HG03457 (cell line): ENCODE results near the gene KRTAP1-5.
"Not testable (repeated sequence)": the region's sequence is repeated elsewhere in the genome, so short reads cannot be mapped to it uniquely, and the experiment has no call there.

ENCODE experiments used
- ATAC-seq: cut with Tn5 transposase; IDR thresholded peaks from one replicate; pipeline ENCODE4 v1.9.1; 2021; ENCODE audit warnings: moderate number of reproducible peaks; ENCODE audit not compliant: unreplicated experiment

Gene KRTAP1-5

DNA sequence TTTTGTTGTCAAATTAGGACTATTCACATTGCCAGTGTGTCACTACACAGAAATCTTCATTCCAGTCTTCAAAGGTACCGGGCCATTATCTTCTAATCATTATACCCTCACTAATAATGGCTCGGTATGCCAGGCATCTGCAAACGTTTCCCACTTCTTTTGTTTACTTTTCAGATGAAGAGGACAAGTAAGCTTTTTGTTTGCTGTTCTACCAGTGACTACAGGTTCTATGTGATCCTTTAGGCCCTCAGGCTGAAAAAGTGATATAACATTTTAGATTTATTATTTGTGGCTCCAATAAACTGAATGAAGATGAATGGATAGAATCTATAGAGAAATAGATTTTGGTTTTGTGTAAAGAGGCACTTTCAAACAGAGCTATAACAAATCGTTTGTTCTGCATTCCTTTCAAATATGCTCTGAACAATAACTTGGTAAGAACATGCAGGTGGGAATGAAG, 17.7 kb downstream of the KRTAP1-5 start:
- no peak for ATAC-seq

DNA sequence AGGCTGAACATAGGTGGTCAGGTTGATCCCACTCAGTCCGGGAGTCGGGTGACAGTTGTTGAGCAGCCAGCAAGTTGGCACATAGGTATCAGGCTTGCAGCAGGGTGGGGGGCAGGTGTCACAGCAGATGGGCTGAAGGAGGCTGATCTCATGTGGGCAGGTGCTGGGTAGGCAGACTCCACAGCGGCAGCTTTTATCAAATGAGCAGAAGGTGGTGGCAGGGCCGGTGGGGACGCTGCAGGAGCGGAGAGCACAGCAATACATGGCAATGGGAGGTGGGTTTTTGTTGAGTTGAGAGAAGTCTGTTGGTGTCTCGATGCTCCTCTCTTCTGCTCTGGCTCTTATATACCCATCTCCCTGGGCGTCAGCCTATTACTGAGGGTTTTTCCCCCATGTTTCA, 18.2 kb downstream of the KRTAP1-5 start, which contains the start of gene KRTAP3-1:
Gene KRTAP3-1 (minus strand): TSS at position 318 of the 400 bp plus-strand sequence. CDS start 54 bp downstream, at position 264.
- ATAC-seq, result no peak

- ATAC-seq, result no peak
Observed at GRCh38 chr17:41004397-41004796, 22.6 kb downstream of the KRTAP1-5 start.

- ATAC-seq, result no peak
Observed at GRCh38 chr17:41003926-41004325, 23.1 kb downstream of the KRTAP1-5 start.

DNA sequence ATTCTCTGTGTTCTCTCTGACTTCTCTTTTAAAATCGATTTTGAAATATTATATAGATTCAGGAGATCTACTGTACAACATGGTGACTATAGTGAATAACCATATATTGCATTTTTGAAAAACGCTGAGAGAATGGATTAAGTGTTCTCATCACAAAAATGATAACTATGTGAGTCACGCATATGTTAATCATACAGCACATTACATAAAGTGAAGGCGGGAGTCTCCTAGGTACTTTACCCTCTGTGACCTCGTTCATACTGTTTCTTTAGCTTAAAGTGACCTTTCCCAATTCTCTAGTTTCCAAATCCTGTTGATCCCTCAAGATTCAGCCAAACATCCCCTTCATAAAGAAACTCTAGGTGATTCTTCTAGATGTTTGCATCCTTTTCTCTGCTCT, 24.2 kb downstream of the KRTAP1-5 start:
- ATAC-seq, result no peak

- ATAC-seq, result no peak
Observed at GRCh38 chr17:41001795-41002194, 25.2 kb downstream of the KRTAP1-5 start.

- not testable (repeated sequence) for ATAC-seq
Observed at GRCh38 chr17:40999563-40999962, 27.4 kb downstream of the KRTAP1-5 start, which contains the start of gene KRTAP3-2. TSS of gene KRTAP3-2 (minus strand) at chr17:40999906. CDS start at chr17:40999853, 53 bp downstream.

DNA sequence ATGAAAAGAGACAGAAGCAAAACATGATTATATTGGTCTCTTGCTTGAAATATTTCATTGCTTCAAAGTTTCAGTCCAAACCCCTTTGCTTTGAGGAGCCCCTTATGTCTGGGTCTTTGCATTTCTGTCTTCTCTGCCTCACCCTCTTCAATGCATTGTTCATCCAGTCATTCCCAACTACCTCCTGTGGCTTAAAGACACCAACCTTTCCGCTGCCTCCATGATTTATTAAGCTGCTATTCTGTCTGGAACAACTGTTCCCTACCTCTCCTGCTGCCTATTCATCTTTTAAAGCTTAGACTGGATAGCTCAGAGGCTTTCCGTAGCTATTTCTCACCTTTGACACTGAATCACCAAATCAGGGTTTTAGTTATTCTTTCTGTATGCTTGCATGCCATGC, 29.6 kb downstream of the KRTAP1-5 start:
- ATAC-seq, result no peak

DNA sequence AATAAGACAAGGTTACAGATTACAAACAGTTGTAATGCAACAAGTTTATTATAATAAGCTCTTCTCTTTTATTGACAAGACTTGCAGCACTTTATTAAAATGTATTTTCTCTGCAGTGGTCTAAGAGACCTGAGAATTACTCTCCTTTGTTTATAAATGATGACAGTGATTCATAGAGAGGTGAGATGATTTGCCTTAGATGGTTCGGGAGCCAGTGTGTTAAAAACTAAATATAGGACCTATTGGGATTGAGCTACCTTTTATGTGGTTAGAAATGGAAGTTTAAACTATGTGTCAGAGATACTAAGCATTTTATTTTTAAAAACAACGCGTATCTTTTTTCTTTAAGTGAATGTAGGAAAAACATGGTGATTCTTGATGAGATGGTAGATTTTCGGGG, 30.2 kb downstream of the KRTAP1-5 start:
- no peak for ATAC-seq

GRCh38 chr17:40995116-40995515, 31.9 kb downstream of the KRTAP1-5 start:
- ATAC-seq, result no peak

DNA sequence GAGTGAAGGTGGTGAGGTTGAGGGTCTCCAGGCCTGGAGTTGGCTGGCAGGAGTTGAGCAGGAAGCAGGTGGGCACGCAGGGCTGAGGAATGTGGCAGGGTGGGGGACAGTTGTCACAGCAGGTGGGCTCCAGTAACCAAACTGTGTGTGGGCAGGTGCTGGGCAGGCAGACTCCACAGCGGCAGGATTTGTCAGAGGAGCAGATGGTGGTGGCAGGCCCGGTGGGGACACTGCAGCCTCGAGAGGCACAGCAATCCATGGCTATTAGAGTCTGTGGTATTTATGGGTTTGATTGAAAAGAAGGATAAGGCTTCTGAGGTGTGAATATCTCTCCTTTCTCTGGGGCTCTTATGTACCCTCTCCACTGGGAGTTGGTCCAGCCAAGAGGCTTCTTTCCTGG, 33.2 kb downstream of the KRTAP1-5 start, which contains the start of gene KRTAP3-3:
Gene KRTAP3-3 (minus strand): TSS at position 326 of the 400 bp plus-strand sequence. CDS start 67 bp downstream, at position 259.
- no peak for ATAC-seq

DNA sequence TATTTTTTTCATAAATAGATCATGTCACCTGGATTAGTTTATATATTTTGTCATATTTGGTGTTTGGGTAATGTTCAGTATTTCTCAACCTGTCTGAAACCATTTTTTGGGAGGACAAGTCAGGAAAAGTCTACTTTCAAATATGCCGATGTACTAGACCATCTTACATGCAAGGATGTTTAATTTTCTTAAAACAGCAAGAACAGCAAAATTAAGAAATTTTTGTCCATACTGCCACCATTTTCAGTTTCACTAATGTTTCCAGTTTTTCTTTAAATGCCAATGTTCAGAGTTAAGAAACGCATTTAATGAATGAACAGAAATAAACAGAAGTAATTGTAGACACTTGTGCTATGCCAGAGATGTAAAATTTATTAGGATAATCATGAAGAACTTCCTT, 33.9 kb downstream of the KRTAP1-5 start:
- no peak for ATAC-seq

DNA sequence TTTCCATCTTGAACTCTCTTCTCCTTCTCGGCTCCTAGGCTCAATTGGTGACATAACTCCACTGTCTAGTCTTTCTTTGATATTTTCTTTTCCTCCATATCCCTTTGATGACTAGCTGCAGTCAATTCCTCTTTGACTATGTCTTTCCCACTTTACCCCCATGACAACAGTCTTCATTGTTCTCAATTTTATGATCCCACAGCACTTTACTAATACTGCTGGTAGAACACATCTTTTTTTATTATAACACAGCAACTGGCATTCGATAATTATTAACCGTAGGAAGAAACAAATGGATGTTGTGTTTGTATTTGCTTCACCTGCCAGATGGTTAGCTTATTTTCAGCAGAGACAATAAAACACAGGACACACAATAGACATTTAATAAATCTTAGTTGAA, 34.3 kb downstream of the KRTAP1-5 start:
- ATAC-seq, result no peak

GRCh38 chr17:40986920-40987319, 40.1 kb downstream of the KRTAP1-5 start:
- no peak for ATAC-seq

GRCh38 chr17:40984226-40984625, 42.8 kb downstream of the KRTAP1-5 start, which contains the start of gene KRT40:
TSS of gene KRT40 (minus strand) at chr17:40984326. CDS start at chr17:40984273, 53 bp downstream.
- ATAC-seq, result no peak

DNA sequence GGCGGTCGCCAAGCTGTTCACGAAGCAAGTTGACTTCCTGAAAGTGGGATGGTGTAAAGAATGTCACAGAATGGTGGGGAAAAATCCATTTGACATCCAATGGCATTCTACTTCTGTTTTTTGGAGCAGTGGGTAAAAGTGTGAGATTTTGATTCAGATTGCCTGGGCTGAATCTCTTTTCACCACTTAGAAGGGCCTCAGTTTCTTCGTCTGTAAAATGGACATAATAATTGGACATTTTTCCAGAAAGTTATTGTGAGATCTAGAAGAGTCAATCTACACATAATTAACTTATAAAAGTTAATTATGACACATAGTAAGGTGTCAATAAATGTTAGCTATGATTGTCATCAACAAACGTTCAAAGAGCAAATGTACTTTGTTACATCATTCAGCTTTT, 45.9 kb downstream of the KRTAP1-5 start:
- ATAC-seq, result no peak

DNA sequence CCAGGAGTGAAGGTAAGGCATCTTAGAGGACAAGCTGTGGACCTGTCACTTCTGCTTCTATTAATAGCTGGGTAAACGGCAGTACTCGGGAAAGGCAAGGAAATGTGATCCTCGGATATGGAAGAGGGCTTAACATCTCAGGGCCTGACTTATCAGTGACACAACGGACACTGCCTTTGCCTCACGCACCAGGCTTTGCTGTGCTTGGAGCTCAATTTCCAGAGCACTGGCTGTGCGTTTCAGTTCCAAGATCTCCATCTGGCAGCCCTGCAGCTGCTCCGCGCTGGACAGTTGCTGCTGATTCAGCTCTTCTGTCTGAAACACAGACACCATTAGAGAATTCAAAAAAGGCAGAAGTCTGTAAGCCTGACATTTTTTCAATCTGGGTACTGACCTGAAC, 46.4 kb downstream of the KRTAP1-5 start:
- ATAC-seq, result no peak

DNA sequence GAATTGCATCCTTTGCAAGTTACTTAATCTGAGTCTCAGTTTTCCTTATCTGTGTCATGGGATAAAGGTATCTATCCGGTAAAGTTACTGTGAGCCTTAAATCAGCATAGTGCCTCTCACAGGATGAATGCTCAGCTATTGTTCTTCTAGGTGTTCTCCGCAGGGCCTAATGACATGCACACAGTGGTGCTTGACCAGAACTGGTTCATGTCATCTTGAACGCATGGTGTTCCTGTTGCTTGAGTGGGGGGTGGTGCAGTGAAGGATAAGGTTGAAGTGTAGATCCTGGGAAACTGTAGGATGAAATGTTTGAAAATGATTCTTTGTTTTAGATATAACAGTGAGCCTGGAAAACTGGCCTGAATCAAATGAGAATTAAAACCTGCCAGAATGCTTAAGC, 46.9 kb downstream of the KRTAP1-5 start:
- no peak for ATAC-seq

- no peak for ATAC-seq
Observed at GRCh38 chr17:40978575-40979151, 48.3 kb downstream of the KRTAP1-5 start.
